Fibroblast of lung (primary cell): Measurements from ENCODE around the gene RNF215. TPM values are rescaled to one million over a fixed set of nuclear protein-coding genes. Genes with fewer than 3 reads are reported as not detected.

Source experiments
- DNase-seq, 2 donors: peaks; one replicate each; pipeline versions ENCODE4 v3.0.0 to v3.0.0-alpha.2; 2010; ENCODE audit warnings: low read depth in 2 of 2
- H2AFZ ChIP-seq: 2 replicates; pipeline ENCODE4 v1.5.1; 2012; ENCODE audit warnings: low read length, control low read depth, inconsistent platforms
- H3K27ac ChIP-seq: 2 replicates; pipeline ENCODE4 v1.5.1; 2011; ENCODE audit warnings: low read length, control low read depth; ENCODE audit not compliant: insufficient read depth
- H3K27me3 ChIP-seq: 2 replicates; pipeline ENCODE4 v1.5.1; 2011; ENCODE audit warnings: mild to moderate bottlenecking, low read length; ENCODE audit not compliant: control insufficient read depth, insufficient read depth
- H3K36me3 ChIP-seq: 2 replicates; pipeline ENCODE4 v1.5.1; 2011; ENCODE audit warnings: low read length; ENCODE audit not compliant: control insufficient read depth, insufficient read depth
- H3K4me1 ChIP-seq: 2 replicates; pipeline ENCODE4 v1.5.1; 2011; ENCODE audit warnings: low read length; ENCODE audit not compliant: control insufficient read depth, insufficient read depth; ENCODE audit errors: extremely low read depth
- H3K4me2 ChIP-seq: 2 replicates; pipeline ENCODE4 v1.5.1; 2011; ENCODE audit warnings: low read length, control low read depth; ENCODE audit not compliant: insufficient read depth; ENCODE audit errors: extremely low read depth
- H3K4me3 ChIP-seq, 4 experiments: fragments of 200-600 bp in 1 of 4; sonication (generic) in 1 of 4; replicated peaks in 1 of 4; 2 replicates each; pipeline ENCODE4 v1.5.1; 2011 to 2016; ENCODE audit warnings: low read length in 4 of 4, low read depth in 3 of 4, mild to moderate bottlenecking in 3 of 4, control low read depth in 2 of 4, inconsistent platforms in 1 of 4, mixed read lengths in 1 of 4; ENCODE audit not compliant: insufficient read depth in 1 of 4; ENCODE audit errors: control extremely low read depth in 1 of 4
- H3K79me2 ChIP-seq: 2 replicates; pipeline ENCODE4 v1.5.1; 2012; ENCODE audit warnings: mild to moderate bottlenecking, low read length, inconsistent platforms; ENCODE audit not compliant: control insufficient read depth, insufficient read depth
- H3K9ac ChIP-seq: 2 replicates; pipeline ENCODE4 v1.5.1; 2011; ENCODE audit warnings: mild to moderate bottlenecking, low read length, control low read depth; ENCODE audit not compliant: insufficient read depth
- H3K9me3 ChIP-seq: 2 replicates; pipeline ENCODE4 v1.5.1; 2012; ENCODE audit warnings: low read depth, low read length; ENCODE audit not compliant: control insufficient read depth, insufficient read depth
- H4K20me1 ChIP-seq: 2 replicates; pipeline ENCODE4 v1.5.1; 2011; ENCODE audit warnings: low read length; ENCODE audit not compliant: control insufficient read depth, insufficient read depth; ENCODE audit errors: extremely low read depth
- CTCF ChIP-seq, 2 donors: IDR thresholded peaks in 1 of 2; conservative IDR thresholded peaks in 1 of 2; 1 replicate in 1 of 2; 2 replicates in 1 of 2; pipeline ENCODE4 v1.5.1; 2011 to 2012; ENCODE audit warnings: low read length in 2 of 2, control low read depth in 1 of 2, inconsistent platforms in 1 of 2, low read depth in 1 of 2, mild to moderate bottlenecking in 1 of 2
- EZH2 ChIP-seq: IDR thresholded peaks from 2 replicates; pipeline ENCODE4 v1.5.1; 2012; ENCODE audit warnings: low read length, control low read depth, mild to moderate bottlenecking; ENCODE audit errors: missing control alignments
- polyA plus RNA-seq, 2 donors: library from polyadenylated mRNA; depleted of rRNA in 1 of 2; stranded (reverse) in 1 of 2; unstranded in 1 of 2; fragments of >200 nt; gene quantifications; 2 replicates each; pipeline ENCODE4 v1.2.1, GENCODE V29; 2011 to 2012; ENCODE audit warnings: missing spikeins in 1 of 2
- total RNA-seq: library from RNA; depleted of rRNA; stranded (reverse); fragments of >200 nt; gene quantifications from 2 replicates; pipeline ENCODE4 v1.2.1, GENCODE V29; 2014

The RNF215 gene
- total and polyA plus RNA-seq, 2 donors (not counting 1 experiment from before 2014, with no cell fraction given), result 5.3 to 30.2 TPM

- Histone ChIP-seq H3K79me2 (no peaks in the 10 kb centered on the region), H3K4me2 (peak overlapping the region; percentile 73), H3K4me1 (peaks cover 36% of the 10 kb centered on the region), H3K36me3 (no peaks in the 10 kb centered on the region), H3K27ac (peak overlapping the region; percentile 93), H3K27me3 (no peaks in the 10 kb centered on the region), H4K20me1 (no peaks in the 10 kb centered on the region), H3K9me3 (no peaks in the 10 kb centered on the region), H3K9ac (peak overlapping the region; percentile 88), H3K4me3 (peak overlapping the region; percentile 35 to 67 (median 52)), H2AFZ (peak overlapping the region; percentile 65)
- no peak for TF ChIP-seq CTCF (conservative IDR thresholded peaks at IDR 0.05 in 1 of 2, IDR thresholded peaks at IDR 0.05 in 1 of 2; ENCODE audit: low read depth in 1 of 2, low read length in 2 of 2)
- peak; percentile 99 to 100 for DNase-seq
Measured at GRCh38 chr22:30423959-30424533, 36.8 kb upstream of the RNF215 start.

- Histone ChIP-seq H3K36me3 (peaks cover 2% of the 10 kb centered on the region), H3K4me1 (peaks cover 36% of the 10 kb centered on the region), H3K27me3 (no peaks in the 10 kb centered on the region), H3K9ac (peak overlapping the region; percentile 88), H3K9me3 (no peaks in the 10 kb centered on the region), H3K79me2 (no peaks in the 10 kb centered on the region), H4K20me1 (no peaks in the 10 kb centered on the region), H3K4me2 (peak overlapping the region; percentile 73), H3K27ac (peak overlapping the region; percentile 93), H3K4me3 (peak overlapping the region; percentile 34 to 67 (median 51)), H2AFZ (no peak overlapping the region)
- no peak for TF ChIP-seq CTCF (conservative IDR thresholded peaks at IDR 0.05 in 1 of 2, IDR thresholded peaks at IDR 0.05 in 1 of 2; ENCODE audit: low read depth in 1 of 2, low read length in 2 of 2)
- TF ChIP-seq EZH2, result no peak
- no peak for DNase-seq
Measured at GRCh38 chr22:30423301-30423958, 36.2 kb upstream of the RNF215 start.

- H3K4me1 ChIP-seq, result peaks cover 36% of the 10 kb centered on the region
- no peak for TF ChIP-seq EZH2
- no peak for TF ChIP-seq CTCF (conservative IDR thresholded peaks at IDR 0.05 in 1 of 2, IDR thresholded peaks at IDR 0.05 in 1 of 2; ENCODE audit: low read depth in 1 of 2, low read length in 2 of 2)
- peak overlapping the region; percentile 88 for H3K9ac ChIP-seq
- H2AFZ ChIP-seq, result no peak overlapping the region
- H3K4me3 ChIP-seq, result peak overlapping the region; percentile 34 to 67 (median 51)
- H3K79me2 ChIP-seq, result no peaks in the 10 kb centered on the region
- H3K27ac ChIP-seq, result peak overlapping the region; percentile 93
- peak overlapping the region; percentile 73 for H3K4me2 ChIP-seq
- no peaks in the 10 kb centered on the region for H4K20me1 ChIP-seq
- DNase-seq, result peak; percentile 92 to 98
- H3K36me3 ChIP-seq, result peaks cover 3% of the 10 kb centered on the region
- no peaks in the 10 kb centered on the region for H3K27me3 ChIP-seq
- H3K9me3 ChIP-seq, result no peaks in the 10 kb centered on the region
Measured at GRCh38 chr22:30422481-30423300, 35.5 kb upstream of the RNF215 start.
